Endometrial microvascular endothelial cells (primary cell): ENCODE results near the gene PDE4D. TPM values are rescaled to one million over a fixed set of nuclear protein-coding genes. Genes with fewer than 3 reads are reported as not detected.

Source experiments
- in situ Hi-C: cut with HindIII; loops from 2 replicates; pipeline ENCODE4 v1.10.0; 2017; ENCODE audit warnings: low sequenced_read_pairs, low pct_unique_long_range_greater_than_20kb; ENCODE audit errors: inconsistent ontology term
- total RNA-seq: library from RNA; depleted of rRNA; stranded (reverse); fragments of >200 nt; gene quantifications from one replicate; pipeline ENCODE4 v1.2.3, GENCODE V29; 2015; ENCODE audit errors: inconsistent ontology term

PDE4D gene
- total RNA-seq = 7.9 TPM

DNA sequence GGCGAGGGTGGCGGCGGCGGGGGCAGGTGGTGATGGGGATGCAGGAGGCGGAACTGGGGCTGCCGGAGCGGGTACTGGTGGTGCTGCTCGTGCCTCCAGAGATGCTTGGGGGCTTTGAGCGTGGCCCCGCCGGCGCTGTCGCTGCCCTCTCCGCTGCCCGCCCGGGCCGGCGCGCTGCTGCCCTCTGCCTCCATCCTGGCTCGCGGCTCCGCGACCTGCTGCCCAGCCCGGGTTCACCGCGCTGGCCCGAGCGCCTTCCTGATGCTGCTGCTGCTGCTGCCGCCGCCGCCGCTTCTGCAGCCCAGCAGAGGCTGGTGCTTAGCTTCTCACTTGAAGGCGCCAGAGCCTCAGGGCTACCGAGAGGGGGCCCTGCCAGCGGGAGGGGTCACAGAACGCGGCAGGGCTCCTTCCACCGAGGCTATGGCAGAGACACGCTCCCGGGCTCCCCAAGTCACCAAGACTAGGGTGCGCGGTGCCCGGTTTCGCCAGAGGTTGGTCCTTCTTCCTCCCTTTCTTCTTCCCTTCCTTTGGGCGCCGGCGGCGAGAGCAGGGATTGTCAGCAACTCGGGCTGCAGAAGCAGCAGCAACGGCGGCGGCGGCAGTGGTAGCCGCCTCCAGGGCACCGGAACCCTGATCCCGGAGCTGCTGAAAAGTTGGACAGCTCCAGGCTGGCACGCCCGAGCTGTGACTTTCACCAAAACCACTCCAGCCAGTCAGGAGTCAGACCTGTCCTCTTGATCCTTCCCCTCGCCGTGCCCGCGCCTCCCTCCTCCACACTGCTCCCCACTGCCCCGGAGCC lies at the start of gene PDE4D:
Gene PDE4D (minus strand): TSS at position 298 of the 799 bp plus-strand sequence.
- in situ Hi-C loops = no loop called here

DNA sequence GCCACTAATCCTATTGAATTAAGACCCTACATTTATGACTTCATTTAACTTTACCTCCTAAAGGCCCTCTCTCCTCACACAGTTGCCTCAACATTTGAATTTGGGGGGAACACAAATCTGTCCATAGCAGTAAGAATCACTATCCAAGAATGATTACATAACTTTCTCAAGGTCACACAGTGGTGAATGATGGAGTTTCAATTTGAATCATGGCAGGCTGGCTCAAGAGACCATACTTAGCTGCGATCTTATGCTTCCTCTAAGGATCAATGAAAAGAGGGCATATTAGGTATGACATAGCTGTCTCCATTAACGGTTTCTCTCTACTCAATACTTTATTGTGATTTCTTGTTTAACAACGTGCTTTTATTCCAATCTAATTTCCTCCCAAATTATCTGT lies 44.1 kb upstream of the PDE4D start:
- in situ Hi-C loops = no loop called here

DNA sequence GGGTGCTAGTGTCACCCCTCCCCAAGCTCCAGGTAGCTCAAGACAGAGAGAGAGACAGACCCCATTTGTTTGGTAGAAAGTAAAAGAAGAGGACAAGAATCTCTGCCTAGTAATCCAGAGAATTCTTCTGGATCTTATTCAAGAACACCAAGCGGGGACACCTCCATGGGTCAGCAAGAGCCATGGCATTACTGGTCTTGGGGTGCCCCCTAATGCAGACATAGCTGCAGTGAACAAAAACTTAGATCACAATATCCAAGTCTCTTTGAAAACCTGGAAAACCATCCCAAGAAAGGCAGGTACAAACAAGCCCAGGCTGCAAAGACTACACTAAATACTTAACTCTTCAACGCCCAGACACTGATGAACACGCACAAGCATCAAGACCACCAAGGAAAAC lies 29.9 kb upstream of the PDE4D start:
- in situ Hi-C loops = no loop called here

DNA sequence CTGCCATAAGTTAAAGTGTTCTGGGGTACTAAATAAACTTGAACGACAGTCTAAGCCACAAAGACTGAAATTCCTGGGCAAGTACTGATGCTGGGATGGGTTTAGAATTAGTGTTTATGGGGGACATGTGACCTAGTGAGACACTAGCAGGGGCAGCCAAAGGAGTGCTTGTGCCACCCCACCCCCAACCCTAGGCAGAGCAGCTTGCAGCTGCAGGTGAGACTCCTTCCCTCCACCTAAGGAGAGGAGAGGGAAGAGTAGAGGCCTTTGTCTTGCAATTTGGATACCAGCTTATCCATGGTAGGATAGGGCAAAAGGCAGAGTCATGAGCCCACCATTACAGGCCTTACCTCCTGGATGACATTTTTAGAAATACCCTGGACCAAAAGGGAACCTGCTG lies 28.7 kb upstream of the PDE4D start:
- in situ Hi-C loops = no loop called here

DNA sequence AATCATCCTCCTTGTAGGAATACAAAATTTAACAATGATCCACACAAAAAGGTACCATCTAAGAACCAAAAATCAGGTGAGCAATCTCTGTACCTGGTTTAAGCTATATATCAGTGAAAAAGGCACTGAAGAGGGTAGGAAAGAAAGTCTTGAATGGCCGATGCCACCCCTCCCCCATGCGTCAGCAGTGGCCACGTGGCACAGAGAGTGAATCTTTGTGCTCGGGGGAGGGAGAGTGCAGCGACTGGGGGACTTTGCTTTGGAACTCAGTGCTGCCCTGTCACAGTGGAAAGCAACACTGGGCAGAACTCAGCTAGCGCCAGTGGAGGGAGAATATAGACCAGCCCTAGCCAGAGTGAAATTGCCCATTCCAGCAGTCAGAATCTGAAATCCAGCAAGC lies 28.3 kb upstream of the PDE4D start:
- in situ Hi-C loops = no loop called here

DNA sequence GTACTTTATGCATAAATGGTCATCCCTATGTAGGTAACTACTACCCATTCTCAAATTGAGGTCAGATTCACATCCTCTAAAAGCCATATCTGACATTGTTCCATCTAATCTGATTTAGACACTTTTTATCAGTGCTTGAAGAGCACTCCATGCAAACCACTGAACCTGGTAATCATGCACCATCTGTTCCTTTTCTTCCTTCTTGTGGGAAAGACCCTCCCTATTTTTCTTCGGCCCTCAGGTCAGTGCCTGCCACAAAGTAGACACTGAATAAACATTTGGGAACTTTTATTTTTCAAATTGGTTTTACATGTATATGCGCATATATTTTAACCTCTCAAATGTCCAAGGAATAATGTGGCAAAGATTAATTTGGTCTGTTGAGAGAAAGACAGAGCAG lies 26.0 kb upstream of the PDE4D start:
- in situ Hi-C loops = no loop called here

DNA sequence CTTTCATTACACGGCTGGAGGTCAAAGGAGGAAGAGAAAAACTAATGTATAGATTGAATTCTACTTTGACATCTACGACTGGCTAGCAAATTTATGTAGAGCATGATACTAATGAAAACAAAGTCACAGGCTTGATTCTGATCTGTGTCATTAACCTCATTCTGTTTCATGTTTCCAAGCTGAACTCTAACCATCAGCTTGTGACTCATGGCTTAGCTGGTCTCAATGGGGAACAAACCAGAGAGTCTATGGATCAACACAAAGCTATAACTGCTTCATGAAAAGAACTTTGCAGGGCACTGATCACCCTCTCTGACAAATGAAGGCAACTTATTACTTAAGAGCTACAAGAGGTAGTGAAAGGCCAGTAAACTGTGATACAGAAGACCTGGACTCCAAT lies 23.6 kb upstream of the PDE4D start:
- in situ Hi-C loops = no loop called here

DNA sequence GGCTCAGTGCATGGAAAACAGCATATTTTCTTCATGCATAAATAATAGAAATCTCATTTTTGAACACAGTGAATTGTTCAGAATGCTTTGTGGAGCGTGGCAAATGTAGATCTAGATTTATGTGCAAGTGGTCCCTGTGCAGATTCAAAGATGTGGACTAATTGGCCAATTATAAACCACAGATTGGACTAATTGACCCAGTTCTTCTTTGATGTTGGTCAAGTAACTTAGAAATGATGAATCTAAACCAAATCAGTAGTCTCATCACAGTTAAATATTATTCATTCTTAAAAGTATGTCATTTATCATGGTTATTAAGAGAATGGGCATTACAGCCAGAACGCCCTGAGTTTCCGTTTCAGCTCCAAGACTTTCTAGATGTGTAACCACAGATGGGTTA lies 11.7 kb upstream of the PDE4D start:
- in situ Hi-C loops = no loop called here

DNA sequence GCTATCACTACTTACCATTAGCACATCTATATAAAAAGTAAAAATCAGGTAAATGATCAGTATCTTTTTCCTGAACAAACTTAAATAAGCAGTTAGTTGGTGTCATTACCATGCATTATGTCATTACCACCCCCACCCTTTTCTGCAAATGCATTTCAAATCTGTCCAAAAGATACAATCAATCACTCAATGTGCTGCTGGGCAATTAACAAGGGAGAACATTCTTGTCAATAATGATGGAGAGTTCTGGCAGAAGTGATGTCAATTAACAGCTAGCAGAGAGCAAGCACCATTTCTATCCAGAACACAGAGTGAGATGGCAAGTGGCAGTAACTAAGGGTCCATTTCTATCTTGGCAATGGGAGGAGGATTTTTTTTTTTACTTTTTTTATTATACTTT lies 3.5 kb upstream of the PDE4D start:
- in situ Hi-C loops = no loop called here

DNA sequence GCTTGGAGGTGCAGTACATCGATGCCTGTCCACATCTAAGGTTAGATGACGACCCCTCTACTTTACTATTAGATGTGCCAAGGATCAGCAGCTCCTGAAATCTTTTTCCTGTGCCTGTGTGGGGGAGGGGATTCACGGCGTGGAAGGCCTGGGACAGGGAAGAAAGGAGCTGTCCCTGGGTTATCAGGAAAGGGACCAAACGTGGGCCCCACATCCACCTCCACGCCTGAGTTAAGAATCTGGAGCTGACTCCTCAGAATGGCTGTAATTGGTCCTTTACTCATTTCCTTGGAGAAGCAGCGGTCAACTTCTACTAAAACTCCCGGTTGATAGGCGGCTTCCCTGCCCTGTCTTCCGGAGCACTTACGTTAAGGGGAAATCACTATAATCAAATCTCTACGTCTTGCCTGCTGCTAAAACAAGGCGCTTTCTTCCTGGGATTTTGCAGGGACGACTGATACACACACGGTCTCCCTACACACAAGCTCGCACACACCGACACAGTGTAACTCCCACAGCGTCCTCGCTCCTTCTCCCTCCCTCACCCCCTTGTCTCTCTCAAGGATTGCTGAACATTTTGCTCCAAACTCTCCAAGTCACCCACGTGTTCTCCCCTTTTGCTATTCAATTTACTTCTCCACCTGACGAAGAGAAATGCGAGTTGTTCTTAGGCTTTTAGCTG lies 1.4 kb downstream of the PDE4D start:
- in situ Hi-C loops = no loop called here

DNA sequence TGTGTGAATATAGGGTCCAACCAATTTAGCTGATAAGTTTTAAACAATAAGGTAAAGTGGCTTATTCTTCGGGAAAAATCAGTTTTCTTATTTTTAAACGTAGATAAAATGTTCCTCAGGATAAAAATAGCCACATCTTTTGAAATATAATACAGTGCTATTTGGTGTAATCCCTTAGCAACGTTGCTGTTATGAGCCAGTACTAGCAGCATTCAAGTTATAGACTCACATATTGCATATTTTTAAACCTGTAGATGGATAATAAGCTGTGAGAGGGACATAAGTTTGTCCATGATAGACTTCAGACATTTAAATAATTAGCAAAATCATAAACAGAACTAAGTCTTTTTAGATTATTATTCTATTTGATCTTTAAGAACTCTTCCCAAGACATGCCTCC lies 6.3 kb downstream of the PDE4D start:
- in situ Hi-C loops = no loop called here

DNA sequence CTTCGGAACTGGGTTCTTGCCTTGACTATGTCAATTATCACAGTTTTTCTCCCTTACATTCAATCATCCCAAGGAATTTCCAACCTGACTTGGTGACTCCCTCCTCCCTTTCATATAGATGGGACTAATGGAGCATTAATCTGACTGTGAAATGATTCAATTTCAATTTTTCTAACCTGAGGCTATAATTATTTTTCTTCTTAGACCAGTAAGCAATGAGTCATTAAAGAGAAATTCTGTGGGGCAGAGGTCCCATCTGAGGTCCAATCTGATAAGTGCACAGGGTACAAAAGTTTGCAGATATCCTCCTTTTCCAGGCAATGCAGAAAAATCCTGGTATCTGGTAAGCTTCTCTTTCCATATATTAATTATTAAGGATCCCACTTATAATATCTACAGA lies 18.9 kb downstream of the PDE4D start:
- in situ Hi-C loops = no loop called here

DNA sequence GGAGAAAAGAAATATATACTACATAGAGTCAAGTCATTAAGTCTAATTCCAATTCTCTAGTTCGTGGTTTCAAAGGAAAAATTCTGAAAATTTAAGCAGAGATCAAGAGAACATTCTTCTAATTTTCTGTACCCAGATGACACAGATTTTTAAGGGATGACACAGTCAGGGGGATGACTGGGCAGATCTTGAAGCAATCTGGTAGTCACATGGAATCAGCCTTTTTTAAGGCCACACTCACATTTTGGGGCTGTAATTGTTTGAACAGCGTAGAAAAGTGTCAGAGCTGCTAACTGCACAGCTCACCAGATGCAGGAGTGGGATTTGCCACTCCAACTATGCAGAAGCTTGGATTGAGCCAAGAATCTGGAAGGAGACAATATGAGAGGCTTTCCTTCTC lies 20.4 kb downstream of the PDE4D start:
- in situ Hi-C loops = no loop called here

DNA sequence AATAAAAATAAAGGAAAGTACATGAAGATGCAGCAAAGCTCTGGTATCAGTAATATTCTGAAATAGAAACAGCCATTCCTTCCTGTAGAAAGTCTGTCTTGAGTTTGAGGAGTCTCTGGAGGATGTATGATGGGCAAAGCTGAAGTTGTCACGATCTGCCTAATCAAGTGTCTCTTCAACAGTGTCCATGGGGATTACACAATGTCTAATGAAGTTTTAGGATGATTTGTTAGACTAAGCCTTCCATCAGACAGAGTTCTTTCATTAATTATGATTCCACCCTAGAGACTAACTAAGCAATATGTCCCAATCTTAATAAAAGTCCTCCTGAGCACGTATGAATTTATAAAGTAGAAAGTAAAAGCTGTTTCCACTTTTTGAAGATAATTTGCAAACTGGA lies 26.9 kb downstream of the PDE4D start:
- in situ Hi-C loops = no loop called here

DNA sequence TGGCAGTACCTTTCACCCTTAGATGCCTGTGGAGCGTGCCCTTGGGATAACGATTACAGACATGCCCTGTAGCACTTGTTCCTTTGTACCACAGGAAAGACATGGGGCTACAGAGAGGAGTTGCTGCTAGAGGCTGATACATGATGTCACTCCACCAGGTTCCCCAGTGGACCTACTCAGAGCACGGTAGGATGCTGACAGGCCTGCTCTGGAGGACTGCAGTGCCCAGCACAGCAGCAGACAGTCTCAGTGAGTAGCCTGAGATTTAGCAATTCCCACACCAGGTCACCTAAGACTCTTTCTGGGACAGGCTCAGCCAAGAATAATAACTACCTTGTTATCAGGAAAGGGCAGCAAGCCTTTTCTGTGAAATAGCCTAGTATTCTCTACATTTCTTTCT lies 28.8 kb downstream of the PDE4D start:
- in situ Hi-C loops = no loop called here

DNA sequence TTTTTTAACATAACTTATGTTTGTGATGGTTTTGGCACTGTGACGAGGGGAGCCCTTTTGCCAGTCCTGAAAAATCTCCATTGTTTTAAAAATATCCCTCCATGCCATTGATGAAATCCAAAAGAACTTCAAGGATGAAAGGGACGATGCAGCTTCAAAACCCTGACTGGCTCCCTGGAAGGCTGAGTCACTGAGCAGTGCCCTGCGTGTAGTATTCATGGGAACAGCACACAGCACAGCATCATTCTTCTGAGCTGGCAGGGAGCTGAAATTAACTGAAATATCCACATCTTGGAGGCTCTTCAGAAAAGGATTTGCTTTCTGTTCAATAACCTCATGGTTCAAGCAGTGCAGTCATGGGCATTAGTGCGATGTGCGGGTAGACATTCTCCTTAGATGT lies 29.7 kb downstream of the PDE4D start:
- in situ Hi-C loops = no loop called here

DNA sequence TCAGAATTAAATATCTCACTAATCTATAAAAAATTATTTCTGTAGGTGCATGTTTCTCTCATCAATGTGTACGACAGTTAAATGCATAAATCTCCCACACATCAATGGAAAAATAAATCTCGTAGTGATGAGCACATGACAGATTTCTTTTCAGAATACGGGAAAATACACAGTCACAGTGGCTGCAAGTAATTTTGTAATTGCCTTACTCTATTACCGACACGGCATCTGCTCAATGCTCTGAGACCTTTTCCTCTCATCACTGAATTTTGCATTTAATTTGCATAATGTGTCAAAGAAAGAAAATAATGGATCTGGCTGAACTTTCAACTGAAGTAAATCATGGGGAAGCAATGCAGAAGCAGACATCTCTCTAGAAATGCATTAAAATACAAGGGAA lies 37.2 kb downstream of the PDE4D start:
- in situ Hi-C loops = no loop called here

DNA sequence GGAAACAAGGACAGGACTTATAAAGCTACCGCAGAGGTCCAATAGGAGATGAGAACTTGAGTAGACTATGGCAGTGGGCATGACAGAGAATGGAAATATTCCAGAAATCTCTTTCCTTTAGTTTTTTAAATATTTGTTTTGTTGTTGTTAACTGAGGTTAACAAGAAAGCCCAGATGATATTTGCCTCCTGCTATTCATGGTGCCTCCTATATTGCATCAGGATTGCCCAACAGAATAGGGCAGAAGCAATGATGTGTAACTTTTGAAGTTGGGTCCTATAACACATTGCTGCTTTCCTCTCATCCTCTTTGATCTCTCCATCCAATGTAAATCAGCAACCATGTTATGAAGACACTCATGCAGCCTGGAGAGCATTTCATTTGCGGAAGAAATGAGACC lies 42.8 kb downstream of the PDE4D start:
- in situ Hi-C loops = no loop called here

DNA sequence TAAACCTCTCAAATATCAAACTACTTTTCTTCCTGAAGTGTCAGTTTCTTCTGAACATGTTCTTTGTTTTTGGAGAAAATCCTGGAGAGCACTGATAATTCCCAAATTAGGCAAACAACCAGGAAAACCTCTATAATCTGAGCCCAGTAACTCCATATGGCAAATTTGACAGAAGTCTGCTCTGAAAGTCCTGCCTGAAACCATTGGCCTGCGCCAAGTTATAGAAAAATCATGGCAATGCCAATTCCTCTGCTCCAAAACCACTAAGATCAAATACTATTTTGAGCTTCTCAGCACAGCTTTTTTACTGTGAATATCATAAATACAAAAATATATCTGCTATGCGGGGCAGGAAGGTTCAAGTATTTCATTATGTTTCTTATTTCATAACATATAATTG lies 45.9 kb downstream of the PDE4D start:
- in situ Hi-C loops = no loop called here

DNA sequence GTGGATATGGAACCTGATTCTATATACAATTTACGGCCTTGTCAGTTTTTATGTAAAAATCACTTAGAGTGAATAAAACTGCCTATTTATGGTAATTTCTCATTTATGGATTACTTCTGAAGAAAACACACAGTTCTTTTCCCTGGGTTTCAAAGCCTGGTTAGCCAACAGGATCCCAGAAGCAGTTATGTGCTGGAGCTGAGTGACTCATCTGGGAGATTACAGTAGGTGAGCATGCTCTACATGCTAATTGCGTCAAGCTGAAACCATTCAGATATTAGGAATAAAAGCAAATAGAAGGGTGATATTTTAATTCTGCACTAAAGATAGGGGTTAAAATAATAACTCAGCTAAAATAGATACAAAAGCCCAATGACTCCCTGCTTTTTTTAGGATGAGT lies 47.8 kb downstream of the PDE4D start:
- in situ Hi-C loops = no loop called here
